Mesenteric fat pad (tissue), 1 donor: ENCODE results near the gene ATG7. TPM values are rescaled to one million over a fixed set of nuclear protein-coding genes. Genes with fewer than 3 reads are reported as not detected.
"Not testable (repeated sequence)": the region's sequence is repeated elsewhere in the genome, so short reads cannot be mapped to it uniquely, and the experiment has no call there.

Experiments used
- DNase-seq: peaks from one replicate; pipeline ENCODE4 v3.0.0-alpha.2; 2020; ENCODE audit warnings: low spot score
- total RNA-seq: library from RNA; stranded (reverse); fragmentation: NEBNext Ultra II Directional; extraction: Animal tissue kit (Norgen Biotek cat#: 25700); gene quantifications from one replicate; pipeline ENCODE4 v1.2.1, GENCODE V29; 2021
- donor health status: DM: yes; HTN: yes; CAD: no.

ATG7 gene
- total RNA-seq, 1 donor from 2014 or later: 48.0 TPM

GRCh38 chr3:11348877-11349276, 76.7 kb downstream of the ATG7 start:
- not testable (repeated sequence) for DNase-seq

DNA sequence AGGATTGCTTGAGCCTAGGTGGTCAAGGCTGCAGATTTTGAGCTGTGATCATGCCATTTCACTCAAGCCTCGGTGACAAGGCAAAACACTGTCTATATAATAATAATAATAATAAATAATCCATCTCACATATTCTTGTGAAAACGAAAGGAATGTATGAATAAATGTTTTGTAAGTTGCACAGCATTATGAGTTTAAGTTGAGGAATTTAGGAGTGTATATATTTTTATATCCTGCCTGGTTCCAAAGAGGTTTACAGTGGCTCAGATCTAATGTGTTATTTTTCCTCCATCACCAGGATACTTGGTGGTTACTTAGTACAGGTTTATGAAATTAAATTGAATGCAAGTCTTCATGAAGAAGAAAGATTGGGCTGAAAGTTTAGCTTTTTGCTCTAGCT, 77.2 kb downstream of the ATG7 start:
- DNase-seq: no peak

GRCh38 chr3:11350374-11350773, 78.2 kb downstream of the ATG7 start:
- DNase-seq: no peak

GRCh38 chr3:11351451-11351850, 79.3 kb downstream of the ATG7 start:
- DNase-seq: no peak

GRCh38 chr3:11356269-11356668, 84.1 kb downstream of the ATG7 start:
- no peak for DNase-seq

GRCh38 chr3:11362600-11362999, 90.4 kb downstream of the ATG7 start:
- DNase-seq: no peak

- no peak for DNase-seq
These were observed 91.5 kb downstream of the ATG7 start for GRCh38 chr3:11363715-11364114.

DNA sequence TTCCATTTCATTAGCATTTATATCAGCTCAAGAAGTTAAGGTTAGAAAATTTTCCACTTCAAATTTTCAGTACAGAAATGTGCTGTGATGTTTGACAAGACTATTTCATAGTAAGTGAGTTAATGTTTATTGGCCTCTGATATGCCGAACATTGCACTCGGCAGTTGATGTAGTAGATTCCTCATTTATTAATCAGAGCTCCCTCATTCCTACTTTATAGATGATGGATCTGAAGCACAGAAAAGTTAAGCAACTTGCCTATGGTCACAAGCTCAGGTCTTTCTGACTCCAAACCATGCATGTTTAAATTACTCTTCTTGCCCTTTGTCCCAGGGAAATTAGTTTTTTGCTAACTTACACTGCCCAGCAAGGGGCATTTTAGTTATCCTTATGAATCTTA, 92.0 kb downstream of the ATG7 start:
- no peak for DNase-seq

DNA sequence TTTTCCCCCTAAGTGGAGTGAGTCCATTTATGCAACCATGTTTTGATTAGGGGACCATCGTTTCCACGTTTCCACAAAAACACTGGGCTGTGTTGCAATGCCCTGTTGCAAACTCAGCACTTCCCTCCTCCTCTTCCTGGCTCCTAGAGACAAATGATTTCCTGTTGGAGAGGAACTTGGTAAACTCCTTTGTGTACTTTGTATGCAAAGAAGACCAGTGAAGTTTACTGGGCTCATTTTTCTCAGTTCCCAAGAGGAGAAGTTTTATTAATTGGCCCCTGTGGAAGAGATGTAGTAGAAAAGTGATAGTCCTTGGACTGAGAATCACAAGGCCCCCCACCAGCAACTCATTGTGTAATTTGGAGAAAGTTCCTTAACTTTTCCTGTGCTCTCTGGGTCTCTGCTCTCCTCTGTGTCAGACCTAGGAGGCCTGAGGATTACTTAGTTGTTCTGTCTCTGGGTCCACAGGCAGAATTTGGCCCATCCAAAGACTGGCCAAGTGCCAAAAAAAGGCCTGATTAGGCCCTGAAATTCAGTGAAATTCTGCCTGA, 95.0 kb downstream of the ATG7 start:
- DNase-seq: no peak

GRCh38 chr3:11370191-11370590, 98.0 kb downstream of the ATG7 start:
- DNase-seq: no peak

DNA sequence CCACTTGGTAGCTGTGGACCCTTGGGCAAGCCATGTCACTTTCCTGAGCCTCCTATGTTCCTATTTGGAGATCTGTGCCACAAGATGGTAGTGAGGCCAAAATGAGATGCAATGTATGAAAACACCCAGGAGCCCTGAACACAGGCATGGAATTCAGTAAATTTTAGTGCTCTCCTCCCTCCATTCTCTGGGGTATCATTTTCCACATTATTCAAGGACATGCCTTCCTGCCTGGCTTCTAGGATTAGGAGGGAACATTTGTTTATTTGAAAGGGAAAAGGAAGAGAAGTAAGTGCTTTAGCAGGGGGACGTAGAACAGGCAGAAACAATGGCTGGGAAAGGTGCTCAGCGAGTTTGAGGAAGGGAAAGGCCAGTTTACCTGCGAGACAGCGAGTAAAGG, 98.8 kb downstream of the ATG7 start:
- DNase-seq: no peak

DNA sequence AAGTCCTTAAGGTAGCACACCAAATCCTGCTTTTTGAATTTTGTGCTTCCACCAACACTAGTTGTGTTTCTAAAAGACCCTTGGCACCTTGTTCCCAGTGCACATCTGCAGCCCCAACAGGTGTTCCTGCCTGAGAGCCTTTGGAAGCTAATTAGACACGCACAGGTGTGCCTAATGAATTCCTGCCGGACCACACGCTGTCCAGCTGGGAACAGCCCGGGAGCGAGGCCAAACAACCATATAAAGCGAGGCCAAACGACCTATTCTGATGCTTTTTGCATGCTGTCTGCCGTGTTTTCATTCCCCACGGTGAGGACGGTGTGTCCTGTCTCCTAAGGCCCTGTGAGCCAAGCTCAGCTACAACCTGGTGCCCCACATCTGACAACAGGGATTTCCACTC, 99.5 kb downstream of the ATG7 start:
- no peak for DNase-seq

GRCh38 chr3:11373235-11373634, 101.0 kb downstream of the ATG7 start:
- no peak for DNase-seq

- DNase-seq: no peak
These were observed 101.5 kb downstream of the ATG7 start for GRCh38 chr3:11373654-11374053.

DNA sequence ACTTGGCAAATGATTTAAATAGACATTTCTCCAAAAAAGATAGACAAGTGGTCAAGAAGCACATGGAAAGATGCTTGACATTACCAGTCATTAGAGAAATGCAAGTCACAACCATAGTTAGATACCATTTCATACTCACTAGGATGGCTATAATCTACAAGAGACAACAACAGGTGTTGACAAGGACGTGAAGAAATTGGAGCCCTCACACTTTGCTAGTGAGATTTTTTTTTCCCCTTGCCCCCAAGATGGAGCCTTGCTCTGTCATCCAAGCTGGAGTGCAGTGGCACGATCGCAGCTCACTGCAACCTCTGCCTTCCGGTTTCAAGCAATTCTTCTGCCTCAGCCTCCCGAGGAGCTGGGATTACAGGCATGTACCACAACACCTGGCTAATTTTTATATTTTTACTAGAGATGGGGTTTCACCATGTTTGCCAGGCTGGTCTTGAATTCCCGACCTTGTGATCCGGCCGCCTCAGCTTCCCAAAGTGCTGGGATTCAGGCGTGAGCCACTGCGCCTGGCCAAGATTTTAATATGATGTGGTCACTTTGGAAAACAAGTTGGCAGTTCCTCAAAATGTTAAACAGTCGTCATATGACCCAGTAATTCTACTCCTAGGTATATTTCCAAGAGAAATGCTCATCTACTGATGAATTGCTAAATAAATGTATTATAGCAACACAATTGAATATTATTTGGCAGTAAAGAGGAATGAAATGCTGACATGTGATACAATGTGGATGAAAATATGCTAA, 103.3 kb downstream of the ATG7 start:
- no peak for DNase-seq

GRCh38 chr3:11377719-11378118, 105.5 kb downstream of the ATG7 start:
- no peak for DNase-seq

DNA sequence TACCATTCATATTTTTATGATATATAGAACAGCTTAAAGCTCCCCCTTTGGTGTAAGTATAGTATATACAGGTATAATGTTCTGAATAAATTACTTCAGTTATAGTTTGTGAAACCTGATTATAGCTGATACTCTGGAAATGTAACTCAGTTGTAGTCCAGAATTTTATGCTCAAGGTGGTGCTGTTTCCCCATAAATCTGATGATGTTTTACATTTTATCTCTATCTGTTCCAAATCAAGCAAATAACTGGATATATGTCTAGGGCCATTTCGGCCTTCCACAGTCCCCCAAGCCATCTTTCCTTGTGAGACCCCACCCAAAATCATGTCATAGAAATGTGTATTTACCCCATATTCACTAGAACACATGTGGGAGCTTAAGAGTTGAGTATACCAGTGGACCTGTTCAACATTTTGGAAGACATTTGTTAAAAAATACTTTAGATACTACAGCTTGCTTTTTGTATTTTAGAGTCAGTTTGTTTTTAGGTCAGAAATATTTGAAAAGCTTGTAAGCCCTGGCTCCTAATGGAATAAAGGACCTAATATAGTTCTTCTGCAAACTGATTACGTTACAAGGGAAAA, 107.1 kb downstream of the ATG7 start:
- no peak for DNase-seq

DNA sequence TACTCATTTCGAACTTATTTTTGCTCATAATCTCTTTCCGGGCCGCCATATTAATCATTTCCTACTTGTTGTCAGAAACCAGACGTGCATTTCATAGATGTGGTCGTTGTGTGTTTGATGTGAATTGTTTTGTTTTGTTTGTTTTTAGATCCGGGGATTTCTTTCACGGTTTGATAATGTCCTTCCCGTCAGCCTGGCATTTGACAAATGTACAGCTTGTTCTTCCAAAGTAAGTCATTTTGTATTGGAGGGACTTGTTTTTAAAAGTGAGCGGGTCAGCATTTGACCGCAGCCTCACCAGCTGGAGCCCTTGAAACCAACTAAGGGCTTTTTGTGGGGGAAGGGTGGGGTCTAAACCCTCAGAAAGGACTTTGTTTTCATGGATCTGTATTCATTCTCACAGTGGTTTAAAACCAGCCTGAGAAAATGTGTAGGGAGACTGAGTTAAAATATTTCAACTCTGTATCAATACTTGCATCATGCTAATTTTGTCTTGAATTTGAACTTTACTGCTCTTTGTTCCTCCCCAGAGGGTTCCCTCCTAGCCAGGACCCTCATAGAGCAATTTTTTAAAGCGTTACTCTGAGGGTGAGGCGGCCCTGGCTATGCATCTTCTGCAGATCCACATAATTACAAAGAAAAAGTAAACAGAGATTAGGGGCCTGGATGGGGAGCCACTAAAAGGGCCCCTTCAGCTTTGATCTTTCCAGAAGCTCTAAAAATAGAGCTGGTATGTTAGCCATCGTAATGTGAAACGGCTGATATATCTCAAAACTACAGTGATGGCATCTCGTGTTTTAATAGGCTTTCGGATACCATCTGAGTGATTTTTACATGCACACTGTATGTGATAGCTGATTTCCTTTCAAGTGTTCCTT, 107.9 kb downstream of the ATG7 start:
- no peak for DNase-seq

DNA sequence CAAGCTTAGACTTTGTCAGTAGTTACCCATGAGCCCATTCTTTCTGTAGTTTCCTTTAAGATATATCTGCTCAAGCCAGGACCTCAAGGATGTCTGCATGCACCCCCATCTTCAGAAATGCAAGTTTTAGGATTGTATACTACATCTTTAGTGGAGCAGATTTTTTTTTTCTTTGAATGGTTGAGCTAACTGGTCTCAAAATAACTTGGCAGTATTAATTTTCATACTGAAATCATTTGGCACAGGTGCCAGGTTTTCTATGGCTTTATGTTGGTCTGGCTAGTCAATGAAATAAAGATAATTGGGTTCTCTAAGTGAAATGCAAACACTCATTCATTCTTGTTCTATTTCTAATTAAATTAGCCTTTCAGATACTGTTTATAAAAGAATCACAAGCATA, 108.9 kb downstream of the ATG7 start:
- DNase-seq: no peak

DNA sequence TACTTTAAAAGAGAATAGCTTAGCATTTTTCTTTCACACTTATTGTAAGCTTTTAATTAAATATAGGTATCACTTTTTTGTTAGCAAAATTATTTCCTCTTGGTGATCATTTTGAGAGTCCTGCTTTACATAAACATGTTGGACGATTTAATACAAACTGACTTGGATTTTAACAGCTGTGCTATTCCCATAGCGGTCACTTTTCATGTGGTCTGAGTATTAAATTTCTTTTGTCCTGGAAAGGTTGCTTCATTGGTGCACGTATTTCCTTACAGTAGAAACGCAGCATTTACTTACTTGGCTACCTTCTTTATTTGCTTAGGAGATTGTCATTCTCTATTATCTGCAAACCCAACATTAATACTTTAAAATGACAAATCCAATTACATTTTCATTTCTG, 109.4 kb downstream of the ATG7 start:
- DNase-seq: no peak

GRCh38 chr3:11382146-11382745, 110.0 kb downstream of the ATG7 start:
- DNase-seq: no peak

- no peak for DNase-seq
These were observed 111.9 kb downstream of the ATG7 start for GRCh38 chr3:11384074-11384473.
